Germinal center (tissue), 1 donor: ENCODE results near the gene OR11G2.
"Not testable (repeated sequence)": the region's sequence is repeated elsewhere in the genome, so short reads cannot be mapped to it uniquely, and the experiment has no call there.

Experiments
- DNase-seq: peaks from one replicate; pipeline ENCODE4 v3.0.0; 2012; ENCODE audit warnings: mixed read lengths, low spot score

The OR11G2 gene

GRCh38 chr14:20223410-20223809 lies 32.7 kb downstream of the OR11G2 start, which contains the start of gene OR11H6:
Gene OR11H6 (plus strand): TSS chr14:20223710. CDS start chr14:20223710, 0 bp downstream.
- DNase-seq, result no peak

GRCh38 chr14:20228681-20229080 lies 38.0 kb downstream of the OR11G2 start, which contains the start of gene OR11H7:
Gene OR11H7 (plus strand): TSS chr14:20228981.
- DNase-seq, result no peak

GRCh38 chr14:20235415-20235814 lies 44.7 kb downstream of the OR11G2 start:
- not testable (repeated sequence) for DNase-seq

- DNase-seq, result no peak
Measured at GRCh38 chr14:20247646-20248246, 57.0 kb downstream of the OR11G2 start.
